A673 (cell line): ENCODE measurements around the gene ZFPL1.

Source experiments
- EZH2 ChIP-seq: fragments of 200-600 bp; sonication (generic); IDR thresholded peaks from 2 replicates; pipeline ENCODE4 v1.6.1; 2017; ENCODE audit warnings: borderline replicate concordance, low read depth, mild to moderate bottlenecking, mixed read lengths, antibody characterized with exemption, low read length; ENCODE audit not compliant: poor library complexity, severe bottlenecking
- TF ChIP-seq, protein P1 (sequence below): fragments of 300-800, 200-600 bp; sonication (generic); conservative IDR thresholded peaks from 2 replicates; pipeline ENCODE4 v1.5.1; 2017; ENCODE audit warnings: low read depth, mild to moderate bottlenecking, antibody characterized with exemption, low read length, moderate library complexity, mixed read lengths

DNA sequence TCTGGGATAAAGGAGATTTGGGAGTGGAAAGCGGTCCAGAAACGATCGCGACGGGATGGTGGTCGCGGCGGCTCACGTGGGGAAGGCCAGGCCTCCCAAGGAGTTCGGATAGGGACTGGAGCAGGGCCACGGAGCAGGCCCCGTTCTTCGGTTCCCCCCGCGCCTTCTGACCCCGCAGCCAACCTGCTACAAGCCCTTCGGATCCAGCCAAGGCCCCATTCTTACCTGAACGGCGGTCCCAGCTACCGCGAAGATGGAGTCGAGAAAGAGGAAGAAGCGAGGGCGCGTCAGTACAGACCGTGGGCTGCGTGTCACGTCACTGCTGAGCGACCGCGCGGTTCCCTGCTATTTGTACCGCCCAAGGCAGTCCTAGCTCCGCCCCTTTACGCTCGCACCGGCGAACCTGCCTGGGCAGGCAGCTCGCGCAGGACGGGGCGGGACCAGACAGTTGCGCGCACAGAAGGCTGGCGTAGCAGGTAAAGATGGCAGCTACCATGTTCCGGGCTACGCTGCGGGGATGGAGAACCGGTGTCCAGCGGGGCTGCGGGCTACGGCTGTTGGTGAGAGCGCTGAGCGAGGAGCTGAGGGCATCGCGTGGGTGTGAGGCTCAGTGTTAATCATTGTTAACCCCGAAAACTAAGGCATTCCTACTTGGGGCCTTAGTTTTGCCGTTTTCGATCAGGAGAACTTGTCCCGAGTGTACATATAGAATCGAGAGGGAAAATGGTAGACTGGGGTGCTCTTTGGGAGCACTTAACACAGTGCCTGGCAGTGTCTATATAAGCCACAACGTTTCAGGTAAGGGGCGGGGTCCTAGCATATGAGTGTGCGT, 38.1 kb downstream of the ZFPL1 start, which contains the start of the genes FAU and MRPL49:
- TF ChIP-seq, protein P1, sequence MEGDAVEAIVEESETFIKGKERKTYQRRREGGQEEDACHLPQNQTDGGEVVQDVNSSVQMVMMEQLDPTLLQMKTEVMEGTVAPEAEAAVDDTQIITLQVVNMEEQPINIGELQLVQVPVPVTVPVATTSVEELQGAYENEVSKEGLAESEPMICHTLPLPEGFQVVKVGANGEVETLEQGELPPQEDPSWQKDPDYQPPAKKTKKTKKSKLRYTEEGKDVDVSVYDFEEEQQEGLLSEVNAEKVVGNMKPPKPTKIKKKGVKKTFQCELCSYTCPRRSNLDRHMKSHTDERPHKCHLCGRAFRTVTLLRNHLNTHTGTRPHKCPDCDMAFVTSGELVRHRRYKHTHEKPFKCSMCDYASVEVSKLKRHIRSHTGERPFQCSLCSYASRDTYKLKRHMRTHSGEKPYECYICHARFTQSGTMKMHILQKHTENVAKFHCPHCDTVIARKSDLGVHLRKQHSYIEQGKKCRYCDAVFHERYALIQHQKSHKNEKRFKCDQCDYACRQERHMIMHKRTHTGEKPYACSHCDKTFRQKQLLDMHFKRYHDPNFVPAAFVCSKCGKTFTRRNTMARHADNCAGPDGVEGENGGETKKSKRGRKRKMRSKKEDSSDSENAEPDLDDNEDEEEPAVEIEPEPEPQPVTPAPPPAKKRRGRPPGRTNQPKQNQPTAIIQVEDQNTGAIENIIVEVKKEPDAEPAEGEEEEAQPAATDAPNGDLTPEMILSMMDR, result no peak
- TF ChIP-seq EZH2, result no peak
